Measurements from ENCODE around the gene ZNF714. TPM values are rescaled to one million over a fixed set of nuclear protein-coding genes. Genes with fewer than 3 reads are reported as not detected.

ZNF714 gene
- total and polyA plus RNA-seq, 10 of the 15 experiments (the other 5 are each of a cell fraction or from before 2014, with no cell fraction given), result 4.9 to 13.2 (median 9.1) TPM

DNA sequence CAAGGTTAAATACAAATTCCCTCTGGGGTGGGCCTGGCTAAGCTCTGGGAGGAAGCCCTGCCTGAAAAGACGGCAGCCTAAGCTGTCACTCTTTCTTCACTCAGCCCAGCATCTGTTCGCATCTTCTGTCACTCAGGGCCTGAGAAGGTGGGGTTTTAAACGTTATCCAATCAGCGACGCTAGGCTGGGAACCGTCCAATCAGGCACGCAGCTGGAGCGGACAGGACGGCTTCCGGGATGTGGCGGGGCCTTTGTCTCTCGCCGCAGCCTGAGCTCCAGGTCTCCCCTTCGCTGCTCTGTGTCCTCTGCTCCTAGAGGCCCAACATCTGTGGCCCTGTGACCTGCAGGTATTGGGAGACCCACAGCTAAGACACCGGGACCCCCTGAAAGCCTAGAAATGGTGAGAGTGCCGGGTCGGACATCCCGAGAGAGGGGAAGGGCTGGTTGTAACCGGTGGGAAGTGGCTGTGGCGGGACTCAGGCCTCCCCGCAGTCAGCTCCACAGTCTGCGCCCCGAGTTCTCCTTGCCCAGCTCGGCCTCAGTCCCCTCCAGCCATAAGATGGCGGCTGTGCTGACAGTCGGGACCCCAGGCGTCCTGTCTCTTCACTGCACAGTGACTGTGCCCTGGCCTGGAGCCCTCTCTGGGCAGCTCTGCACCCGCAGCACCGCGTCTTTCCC, 59.9 kb downstream of the ZNF714 start, which contains the start of gene ZNF431 (continued):
- TF ChIP-seq, protein P1, sequence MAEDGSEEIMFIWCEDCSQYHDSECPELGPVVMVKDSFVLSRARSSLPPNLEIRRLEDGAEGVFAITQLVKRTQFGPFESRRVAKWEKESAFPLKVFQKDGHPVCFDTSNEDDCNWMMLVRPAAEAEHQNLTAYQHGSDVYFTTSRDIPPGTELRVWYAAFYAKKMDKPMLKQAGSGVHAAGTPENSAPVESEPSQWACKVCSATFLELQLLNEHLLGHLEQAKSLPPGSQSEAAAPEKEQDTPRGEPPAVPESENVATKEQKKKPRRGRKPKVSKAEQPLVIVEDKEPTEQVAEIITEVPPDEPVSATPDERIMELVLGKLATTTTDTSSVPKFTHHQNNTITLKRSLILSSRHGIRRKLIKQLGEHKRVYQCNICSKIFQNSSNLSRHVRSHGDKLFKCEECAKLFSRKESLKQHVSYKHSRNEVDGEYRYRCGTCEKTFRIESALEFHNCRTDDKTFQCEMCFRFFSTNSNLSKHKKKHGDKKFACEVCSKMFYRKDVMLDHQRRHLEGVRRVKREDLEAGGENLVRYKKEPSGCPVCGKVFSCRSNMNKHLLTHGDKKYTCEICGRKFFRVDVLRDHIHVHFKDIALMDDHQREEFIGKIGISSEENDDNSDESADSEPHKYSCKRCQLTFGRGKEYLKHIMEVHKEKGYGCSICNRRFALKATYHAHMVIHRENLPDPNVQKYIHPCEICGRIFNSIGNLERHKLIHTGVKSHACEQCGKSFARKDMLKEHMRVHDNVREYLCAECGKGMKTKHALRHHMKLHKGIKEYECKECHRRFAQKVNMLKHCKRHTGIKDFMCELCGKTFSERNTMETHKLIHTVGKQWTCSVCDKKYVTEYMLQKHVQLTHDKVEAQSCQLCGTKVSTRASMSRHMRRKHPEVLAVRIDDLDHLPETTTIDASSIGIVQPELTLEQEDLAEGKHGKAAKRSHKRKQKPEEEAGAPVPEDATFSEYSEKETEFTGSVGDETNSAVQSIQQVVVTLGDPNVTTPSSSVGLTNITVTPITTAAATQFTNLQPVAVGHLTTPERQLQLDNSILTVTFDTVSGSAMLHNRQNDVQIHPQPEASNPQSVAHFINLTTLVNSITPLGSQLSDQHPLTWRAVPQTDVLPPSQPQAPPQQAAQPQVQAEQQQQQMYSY (CRISPR knock-in tag; IDR thresholded peaks at IDR 0.05), result no peak
- TF ChIP-seq SMAD5 (IDR thresholded peaks at IDR 0.05; ENCODE audit: low read depth) (peak; percentile 85), MTA2 (IDR thresholded peaks at IDR 0.05; ENCODE audit: low read depth) (no peak), CEBPB (IDR thresholded peaks at IDR 0.05; ENCODE audit: borderline replicate concordance in 1 of 2, low read depth in 2 of 2, low read length in 2 of 2) (no peak)

DNA sequence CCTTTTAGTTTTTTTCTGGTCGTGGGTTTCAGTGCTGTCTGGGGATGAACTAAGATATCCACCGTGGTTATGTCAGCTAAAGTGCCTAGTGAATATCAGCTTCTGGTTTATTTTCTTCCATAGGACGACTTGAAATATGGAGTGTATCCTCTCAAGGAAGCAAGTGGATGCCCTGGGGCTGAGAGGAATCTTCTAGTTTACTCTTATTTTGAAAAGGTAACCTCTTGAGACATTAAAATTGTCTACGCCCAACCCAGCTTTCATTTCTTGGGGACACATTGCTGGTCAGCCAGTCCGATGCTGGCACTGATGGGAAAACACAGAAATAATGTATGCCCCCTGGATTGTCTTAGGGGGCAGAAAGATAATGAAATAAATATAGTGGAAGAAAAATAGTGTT, 61.4 kb downstream of the ZNF714 start:
- ATAC-seq (no peak), DNase-seq (ENCODE audit: low read depth, low spot score) (no peak), FAIRE-seq (no peak)
- no peak overlapping the region for H3K9ac ChIP-seq (ENCODE audit: control insufficient read depth, insufficient read depth, low read length)
- no peak overlapping the region for H2AFZ ChIP-seq (ENCODE audit: control insufficient read depth, low read depth, low read length)
- SMC1A ChIA-PET (ENCODE audit: uncharacterized antibody, unreplicated experiment), result interaction anchor here (1.9 kb wide), 1 partner anchor 367 kb away, joined by 4 read pairs; the partner anchor contains the start of gene ZNF66
- in situ Hi-C loops (cut with MboI), result no loop called here
- 0 out of 2 replicates have a peak overlapping the region, but pooled peaks have one; percentile 99 for H3K4me3 ChIP-seq
- H3K4me1 ChIP-seq (ENCODE audit: control insufficient read depth, insufficient read depth, low read length), result no peaks in the 10 kb centered on the region
- peaks cover 11% of the 10 kb centered on the region for H3K79me2 ChIP-seq (ENCODE audit: control insufficient read depth, insufficient read depth, low read length)
- 84% methylated on average over 5 of the region's 5 CpGs for WGBS (ENCODE audit: insufficient coverage, insufficient replicate concordance, low lambda C conversion rate, missing lambda C conversion rate)
- H3K27ac ChIP-seq (ENCODE audit: control insufficient read depth, insufficient read depth), result no peak overlapping the region
- RAD21 ChIA-PET (ENCODE audit: unreplicated experiment), result interaction anchor here (0.9 kb wide), 1 partner anchor 220 kb away, joined by 3 read pairs; the partner anchor contains the start of gene ZNF85
- CTCF ChIA-PET, result interaction anchor here (0.7 kb wide), 1 partner anchor 112 kb away, joined by 3 read pairs; no protein-coding TSS in a partner anchor
- peaks cover 7% of the 10 kb centered on the region; the same call in 2 of the 3 replicates for H3K9me3 ChIP-seq (replicated peaks; ENCODE audit: control insufficient read depth, insufficient read depth, low read length)
- no peaks in the 10 kb centered on the region for H3K27me3 ChIP-seq (replicated peaks in 1 of 2; ENCODE audit: control insufficient read depth in 2 of 2, insufficient read depth in 2 of 2, low read length in 1 of 2)
- BruUV-seq (replicated peaks), result no TSS peak
- POLR2A ChIA-PET, result interaction anchor here (0.6 kb wide), 1 partner anchor 224 kb away, joined by 3 read pairs; no protein-coding TSS in a partner anchor
- no peaks in the 10 kb centered on the region for H4K20me1 ChIP-seq (ENCODE audit: control insufficient read depth, insufficient read depth)
- no peak overlapping the region for H3K4me2 ChIP-seq (ENCODE audit: control insufficient read depth, insufficient read depth)
- no peak for TF ChIP-seq SREBF1 (IDR thresholded peaks at IDR 0.05; ENCODE audit: low read length)
- intact Hi-C loops (cut with micrococcal nuclease; ENCODE audit: unreplicated experiment), result loop anchor here (5.0 kb wide), 1 partner anchor 121 kb away; the partner anchor contains the start of gene ZNF430
- peaks cover 0 to 15% of the 10 kb centered on the region in 2 experiments; a peak in 2 of 4 replicates for H3K36me3 ChIP-seq (ENCODE audit: control insufficient read depth in 2 of 2, insufficient read depth in 2 of 2, low read length in 1 of 2)
